Activated B cell treated with CpG ODN at 0.5 μM for 24 hours (primary cell): ENCODE data around the gene SPATA31C1. TPM values are rescaled to one million over a fixed set of nuclear protein-coding genes. Genes with fewer than 3 reads are reported as not detected.

ENCODE experiments used
- ATAC-seq: fragments of 200-7000 bp; cut with Tn5 transposase; one replicate; pipeline ENCODE4 v1.10.0; 2021; ENCODE audit warnings: low read depth, mild to moderate bottlenecking, moderate library complexity
- CTCF ChIA-PET: fragments of 350-600 bp; sonication (Branson Sonifier 250); formaldehyde crosslinking; loops from one replicate; lab custom pipeline; 2021; ENCODE audit warnings: antibody characterized with exemption; lab: Charles Lee
- POLR2A ChIA-PET: fragments of 350-600 bp; sonication (Branson Sonifier 250); formaldehyde crosslinking; loops from one replicate; lab custom pipeline; 2021; ENCODE audit warnings: antibody characterized with exemption; lab: Charles Lee
- DNase-seq: peaks from one replicate; pipeline ENCODE4 v3.0.0; 2022
- H3K27ac Mint-ChIP-seq: one replicate; pipeline ENCODE4 v1.8.0; 2020; ENCODE audit warnings: mixed read lengths
- H3K27me3 Mint-ChIP-seq: one replicate; pipeline ENCODE4 v1.8.0; 2021; ENCODE audit warnings: mixed read lengths
- H3K36me3 Mint-ChIP-seq: one replicate; pipeline ENCODE4 v1.8.0; 2021; ENCODE audit warnings: low read depth, mixed read lengths
- H3K4me1 Mint-ChIP-seq: one replicate; pipeline ENCODE4 v1.8.0; 2021; ENCODE audit warnings: mixed read lengths
- H3K4me3 Mint-ChIP-seq: one replicate; pipeline ENCODE4 v1.8.0; 2020; ENCODE audit warnings: mild to moderate bottlenecking, mixed read lengths
- H3K9me3 Mint-ChIP-seq: one replicate; pipeline ENCODE4 v1.8.0; 2020; ENCODE audit warnings: mixed read lengths
- CTCF ChIP-seq: fragments of 200-600 bp; IDR thresholded peaks from one replicate; pipeline ENCODE4 v1.8.0; 2022; ENCODE audit warnings: antibody characterized with exemption, mild to moderate bottlenecking
- intact Hi-C: fragments of 100-400 bp; cut with micrococcal nuclease; formaldehyde crosslinking; loops from one replicate; pipeline ENCODE4 v1.15.1; 2024
- total RNA-seq: library from RNA; stranded (reverse); gene quantifications from 2 replicates; pipeline ENCODE4 v1.2.3, GENCODE V29; 2022

SPATA31C1 gene
- total RNA-seq, 1 donor from 2014 or later, result not detected

DNA sequence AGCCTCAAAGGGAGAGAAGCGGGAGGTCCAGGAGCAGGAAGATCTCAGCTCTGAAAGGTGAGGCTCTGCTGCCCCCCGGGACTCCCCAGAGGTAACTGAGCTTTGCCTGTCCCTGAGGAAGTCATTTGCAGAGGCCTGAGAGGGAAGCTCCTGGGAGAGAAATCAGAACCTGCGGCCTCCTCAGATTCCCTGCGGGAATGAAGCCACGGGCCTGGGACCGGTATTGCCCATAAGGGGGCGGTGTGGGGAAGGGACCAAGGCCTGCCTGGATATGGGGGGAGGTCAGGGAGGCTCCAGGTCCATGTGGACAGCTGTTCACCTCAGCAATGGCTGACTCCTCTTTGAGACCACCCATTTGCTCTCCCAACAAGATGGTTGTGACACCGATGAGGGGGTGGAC, 33.8 kb upstream of the SPATA31C1 start:
- DNase-seq (no peak), ATAC-seq (no peak)
- no peaks in the 10 kb centered on the region for H3K9me3 Mint-ChIP-seq
- TF ChIP-seq CTCF, result no peak
- ChIA-PET POLR2A (no interaction called here), CTCF (no interaction called here)
- H3K4me1 Mint-ChIP-seq, result no peaks in the 10 kb centered on the region
- H3K27me3 Mint-ChIP-seq, result peaks cover 2% of the 10 kb centered on the region
- no peaks in the 10 kb centered on the region for H3K36me3 Mint-ChIP-seq
- intact Hi-C loops, result no loop called here
- no peak overlapping the region for H3K4me3 Mint-ChIP-seq
- no peak overlapping the region for H3K27ac Mint-ChIP-seq

GRCh38 chr9:87884578-87885459, 32.9 kb upstream of the SPATA31C1 start:
- POLR2A ChIA-PET, result no interaction called here
- Mint-ChIP-seq H3K27ac (no peak overlapping the region), H3K4me3 (no peak overlapping the region), H3K27me3 (peaks cover 2% of the 10 kb centered on the region), H3K36me3 (no peaks in the 10 kb centered on the region), H3K4me1 (no peaks in the 10 kb centered on the region), H3K9me3 (no peaks in the 10 kb centered on the region)
- CTCF ChIA-PET, result no interaction called here
- no peak for TF ChIP-seq CTCF
- ATAC-seq (no peak), DNase-seq (no peak)
- intact Hi-C loops, result no loop called here

GRCh38 chr9:87885484-87886189, 32.1 kb upstream of the SPATA31C1 start:
- Mint-ChIP-seq H3K4me3 (no peak overlapping the region), H3K9me3 (no peaks in the 10 kb centered on the region), H3K27me3 (peaks cover 2% of the 10 kb centered on the region), H3K27ac (no peak overlapping the region), H3K36me3 (no peaks in the 10 kb centered on the region), H3K4me1 (no peaks in the 10 kb centered on the region)
- intact Hi-C loops, result no loop called here
- DNase-seq (no peak), ATAC-seq (no peak)
- ChIA-PET POLR2A (no interaction called here), CTCF (no interaction called here)
- TF ChIP-seq CTCF, result no peak

- Mint-ChIP-seq H3K4me1 (no peaks in the 10 kb centered on the region), H3K9me3 (no peaks in the 10 kb centered on the region), H3K27ac (no peak overlapping the region), H3K36me3 (no peaks in the 10 kb centered on the region), H3K27me3 (peaks cover 2% of the 10 kb centered on the region), H3K4me3 (no peak overlapping the region)
- ChIA-PET POLR2A (no interaction called here), CTCF (no interaction called here)
- TF ChIP-seq CTCF, result no peak
- ATAC-seq (no peak), DNase-seq (no peak)
- intact Hi-C loops, result no loop called here
Measured at GRCh38 chr9:87886210-87886932, 31.4 kb upstream of the SPATA31C1 start.
